Tibial nerve (tissue), 4 donors: ENCODE results near the gene KNTC1.
"Not testable (repeated sequence)": the region's sequence is repeated elsewhere in the genome, so short reads cannot be mapped to it uniquely, and the experiment has no call there.

Experiments used
- EP300 ChIP-seq, 2 donors: sonication (generic); formaldehyde crosslinking; IDR thresholded peaks; one replicate each; pipeline ENCODE4 v1.6.1; 2017; ENCODE audit warnings: antibody characterized with exemption in 2 of 2, mild to moderate bottlenecking in 1 of 2
- POLR2A ChIP-seq, 2 donors: fragments of 450-650 bp; IDR thresholded peaks; one replicate each; pipeline ENCODE4 v1.6.1; 2017; ENCODE audit warnings: antibody characterized with exemption in 2 of 2, mild to moderate bottlenecking in 2 of 2, moderate library complexity in 2 of 2
- TF ChIP-seq, protein P1 (sequence below), 5 experiments: fragments of 200-600 bp in 3 of 5; fragments of 450-650 bp in 2 of 5; sonication (generic) in 3 of 5; IDR thresholded peaks; one replicate each; pipeline ENCODE4 v1.5.1; 2016 to 2019; ENCODE audit warnings: antibody characterized with exemption in 5 of 5, mild to moderate bottlenecking in 3 of 5, moderate library complexity in 2 of 5

GRCh38 chr12:122583294-122583693 is 56.2 kb downstream of the KNTC1 start:
- not testable (repeated sequence) for TF ChIP-seq EP300, POLR2A (IDR thresholded peaks at IDR 0.05)
- TF ChIP-seq, protein P1, sequence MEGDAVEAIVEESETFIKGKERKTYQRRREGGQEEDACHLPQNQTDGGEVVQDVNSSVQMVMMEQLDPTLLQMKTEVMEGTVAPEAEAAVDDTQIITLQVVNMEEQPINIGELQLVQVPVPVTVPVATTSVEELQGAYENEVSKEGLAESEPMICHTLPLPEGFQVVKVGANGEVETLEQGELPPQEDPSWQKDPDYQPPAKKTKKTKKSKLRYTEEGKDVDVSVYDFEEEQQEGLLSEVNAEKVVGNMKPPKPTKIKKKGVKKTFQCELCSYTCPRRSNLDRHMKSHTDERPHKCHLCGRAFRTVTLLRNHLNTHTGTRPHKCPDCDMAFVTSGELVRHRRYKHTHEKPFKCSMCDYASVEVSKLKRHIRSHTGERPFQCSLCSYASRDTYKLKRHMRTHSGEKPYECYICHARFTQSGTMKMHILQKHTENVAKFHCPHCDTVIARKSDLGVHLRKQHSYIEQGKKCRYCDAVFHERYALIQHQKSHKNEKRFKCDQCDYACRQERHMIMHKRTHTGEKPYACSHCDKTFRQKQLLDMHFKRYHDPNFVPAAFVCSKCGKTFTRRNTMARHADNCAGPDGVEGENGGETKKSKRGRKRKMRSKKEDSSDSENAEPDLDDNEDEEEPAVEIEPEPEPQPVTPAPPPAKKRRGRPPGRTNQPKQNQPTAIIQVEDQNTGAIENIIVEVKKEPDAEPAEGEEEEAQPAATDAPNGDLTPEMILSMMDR (IDR thresholded peaks at IDR 0.05): not testable (repeated sequence)
